Fibroblast of pulmonary artery (primary cell): ENCODE data around the gene ATOSA.

ENCODE experiments used
- DNase-seq: peaks from one replicate; pipeline ENCODE4 v3.0.0-alpha.2; 2010; ENCODE audit warnings: low read depth
- H3K4me3 ChIP-seq: replicated peaks from 2 replicates; pipeline ENCODE4 v1.5.1; 2011; ENCODE audit warnings: low read depth, mild to moderate bottlenecking, control low read depth, low read length, moderate library complexity
- CTCF ChIP-seq: IDR thresholded peaks from 2 replicates; pipeline ENCODE4 v1.5.1; 2011; ENCODE audit warnings: mild to moderate bottlenecking, control low read depth, low read length, inconsistent platforms; ENCODE audit errors: missing control alignments

The ATOSA gene

GRCh38 chr15:52689562-52689961 is 10.4 kb upstream of the ATOSA start:
- no peak for TF ChIP-seq CTCF
- no peak overlapping the region for H3K4me3 ChIP-seq
- no peak for DNase-seq

GRCh38 chr15:52683580-52683979 is 4.4 kb upstream of the ATOSA start:
- DNase-seq, result no peak
- no peak overlapping the region for H3K4me3 ChIP-seq
- TF ChIP-seq CTCF, result no peak

- TF ChIP-seq CTCF, result no peak
- no peak overlapping the region for H3K4me3 ChIP-seq
- DNase-seq, result no peak
Observed at GRCh38 chr15:52682781-52683180, 3.6 kb upstream of the ATOSA start.

GRCh38 chr15:52682200-52682599 is 3.0 kb upstream of the ATOSA start:
- no peak for DNase-seq
- no peak for TF ChIP-seq CTCF
- H3K4me3 ChIP-seq, result no peak overlapping the region

GRCh38 chr15:52681441-52681840 is 2.3 kb upstream of the ATOSA start:
- no peak for TF ChIP-seq CTCF
- DNase-seq, result no peak
- no peak overlapping the region for H3K4me3 ChIP-seq

- TF ChIP-seq CTCF, result no peak
- no peak overlapping the region for H3K4me3 ChIP-seq
- DNase-seq, result no peak
Observed at GRCh38 chr15:52680761-52681160, 1.6 kb upstream of the ATOSA start.

- peak overlapping the region; percentile 80 for H3K4me3 ChIP-seq
- TF ChIP-seq CTCF, result no peak
- peak; percentile 24 for DNase-seq
Observed at GRCh38 chr15:52680041-52680391, 828 bp upstream of the ATOSA start.
